MM.1S (cell line): ENCODE measurements around the gene CIB4.

Source experiments
- CTCF ChIP-seq: fragments of 300-600 bp; sonication (generic); IDR thresholded peaks from 2 replicates; pipeline ENCODE4 v1.5.1; 2016; ENCODE audit warnings: antibody characterized with exemption, low read length, mixed read lengths
- EZH2 ChIP-seq: fragments of 300-600 bp; sonication (generic); optimal IDR thresholded peaks from 2 replicates; pipeline ENCODE3; 2017; ENCODE audit warnings: low read depth, mild to moderate bottlenecking, antibody characterized with exemption, low read length, mixed read lengths
- EZH2phosphoT487 ChIP-seq: fragments of 300-600 bp; sonication (generic); IDR thresholded peaks from 2 replicates; pipeline ENCODE4 v1.6.1; 2018; ENCODE audit warnings: antibody characterized with exemption, low read length

GRCh38 chr2:26567534-26567933 is 73.6 kb downstream of the CIB4 start:
- TF ChIP-seq CTCF (no peak), EZH2 (no peak), EZH2phosphoT487 (no peak)
